ENCODE data around the gene ADH5.

The ADH5 gene

DNA sequence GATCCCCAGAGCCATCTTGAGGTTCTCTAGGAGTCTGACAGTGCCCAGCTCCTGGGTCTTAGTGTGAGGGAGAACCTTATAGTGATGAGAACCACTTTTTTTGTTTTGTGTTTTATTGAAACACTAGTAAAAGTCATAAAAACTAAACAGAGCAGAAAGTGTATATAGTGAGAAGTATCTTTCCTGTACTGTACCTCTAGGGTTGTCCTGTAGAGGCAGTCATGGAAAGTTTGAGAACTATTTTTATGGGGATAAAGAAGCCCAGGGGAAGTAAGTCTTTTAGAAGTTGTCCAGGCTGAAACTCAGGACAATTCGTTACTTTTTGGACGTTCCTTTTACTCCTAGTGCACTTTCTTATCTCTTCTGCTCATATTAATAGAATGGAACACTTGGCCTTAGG, 40.9 kb downstream of the ADH5 start:
- no peak for DNase-seq
- H3K27me3 ChIP-seq = no peaks in the 10 kb centered on the region
- TF ChIP-seq CTCF (IDR thresholded peaks at IDR 0.05; ENCODE audit: low read depth, low read length) = no peak
- peaks cover 32% of the 10 kb centered on the region for H3K36me3 ChIP-seq
- H3K4me3 ChIP-seq (ENCODE audit: low read depth, low read length) = no peak overlapping the region
- H3K4me1 ChIP-seq = peaks cover 13% of the 10 kb centered on the region
- no peaks in the 10 kb centered on the region for H3K9me3 ChIP-seq

- Histone ChIP-seq H3K9me3 (no peaks in the 10 kb centered on the region), H3K36me3 (peaks cover 10% of the 10 kb centered on the region), H3K4me1 (no peaks in the 10 kb centered on the region; the same call in none of the 2 replicates), H3K4me3 (ENCODE audit: low read depth, low read length) (no peak overlapping the region), H3K27me3 (no peaks in the 10 kb centered on the region)
- no peak for TF ChIP-seq CTCF (IDR thresholded peaks at IDR 0.05; ENCODE audit: low read depth, low read length)
- no peak for DNase-seq
These were observed 45.2 kb downstream of the ADH5 start for GRCh38 chr4:99043346-99043745.

GRCh38 chr4:99038213-99038612, 50.4 kb downstream of the ADH5 start:
- Histone ChIP-seq H3K36me3 (peaks cover 5% of the 10 kb centered on the region), H3K4me1 (no peaks in the 10 kb centered on the region)

GRCh38 chr4:99033956-99034355, 54.6 kb downstream of the ADH5 start:
- Histone ChIP-seq H3K4me1 (no peaks in the 10 kb centered on the region), H3K36me3 (no peaks in the 10 kb centered on the region; the same call in none of the 2 replicates), H3K27me3 (no peaks in the 10 kb centered on the region), H3K4me3 (ENCODE audit: low read depth, low read length) (no peak overlapping the region), H3K9me3 (no peaks in the 10 kb centered on the region)
- no peak for DNase-seq
- TF ChIP-seq CTCF (IDR thresholded peaks at IDR 0.05; ENCODE audit: low read depth, low read length) = no peak

More at GRCh38 chr4:99038213-99038612, 50.4 kb downstream of the ADH5 start:
- Histone ChIP-seq H3K4me3 (ENCODE audit: low read depth, low read length) (no peak overlapping the region), H3K9me3 (no peaks in the 10 kb centered on the region), H3K27me3 (no peaks in the 10 kb centered on the region)
- DNase-seq = no peak
- no peak for TF ChIP-seq CTCF (IDR thresholded peaks at IDR 0.05; ENCODE audit: low read depth, low read length)

DNA sequence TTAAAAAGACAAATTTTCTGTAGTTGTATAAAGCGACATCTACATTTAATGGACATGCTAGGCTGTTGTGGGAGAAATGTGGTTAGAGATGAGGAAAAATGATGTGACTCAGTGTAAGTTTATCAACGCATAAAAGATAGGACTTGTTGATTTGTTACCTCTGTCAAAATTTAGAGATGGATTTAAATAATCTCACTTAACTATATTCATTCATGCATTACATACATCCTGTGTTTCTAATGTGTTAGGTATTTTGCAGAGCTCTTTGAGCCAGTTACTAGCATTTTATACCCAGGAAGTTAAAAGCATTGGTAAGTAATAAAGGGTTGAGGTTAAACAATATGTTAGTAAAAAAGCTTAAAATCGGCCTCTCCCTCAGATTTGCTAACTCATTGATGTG, 58.7 kb downstream of the ADH5 start:
- no peak overlapping the region for H3K4me3 ChIP-seq (ENCODE audit: low read depth, low read length)
- no peak for TF ChIP-seq CTCF (IDR thresholded peaks at IDR 0.05; ENCODE audit: low read depth, low read length)

GRCh38 chr4:99029018-99029735, 59.4 kb downstream of the ADH5 start:
- no peaks in the 10 kb centered on the region for H3K36me3 ChIP-seq

More for the DNA sequence above, 58.7 kb downstream of the ADH5 start:
- DNase-seq = no peak
- Histone ChIP-seq H3K27me3 (no peaks in the 10 kb centered on the region), H3K9me3 (no peaks in the 10 kb centered on the region), H3K4me1 (no peaks in the 10 kb centered on the region), H3K36me3 (no peaks in the 10 kb centered on the region; the same call in 1 of the 2 replicates)

More at GRCh38 chr4:99029018-99029735, 59.4 kb downstream of the ADH5 start:
- no peak for TF ChIP-seq CTCF (IDR thresholded peaks at IDR 0.05; ENCODE audit: low read depth, low read length)
- Histone ChIP-seq H3K4me3 (ENCODE audit: low read depth, low read length) (no peak overlapping the region), H3K27me3 (no peaks in the 10 kb centered on the region), H3K9me3 (no peaks in the 10 kb centered on the region), H3K4me1 (peaks cover under 1% of the 10 kb centered on the region; the same call in 1 of the 2 replicates)
- no peak for DNase-seq

Data from BE2C (cell line).